GM19324 (cell line): ENCODE measurements around the gene SLC31A2.
A peak's percentile ranks its signal among the peaks of the same experiment; 100 is the strongest.
"Not testable (repeated sequence)": the region's sequence is repeated elsewhere in the genome, so short reads cannot be mapped to it uniquely, and the experiment has no call there.

Source experiments
- ATAC-seq: cut with Tn5 transposase; IDR thresholded peaks from one replicate; pipeline ENCODE4 v1.9.1; 2021; ENCODE audit warnings: mild to moderate bottlenecking, moderate library complexity; ENCODE audit not compliant: unreplicated experiment, low FRiP score

The SLC31A2 gene

DNA sequence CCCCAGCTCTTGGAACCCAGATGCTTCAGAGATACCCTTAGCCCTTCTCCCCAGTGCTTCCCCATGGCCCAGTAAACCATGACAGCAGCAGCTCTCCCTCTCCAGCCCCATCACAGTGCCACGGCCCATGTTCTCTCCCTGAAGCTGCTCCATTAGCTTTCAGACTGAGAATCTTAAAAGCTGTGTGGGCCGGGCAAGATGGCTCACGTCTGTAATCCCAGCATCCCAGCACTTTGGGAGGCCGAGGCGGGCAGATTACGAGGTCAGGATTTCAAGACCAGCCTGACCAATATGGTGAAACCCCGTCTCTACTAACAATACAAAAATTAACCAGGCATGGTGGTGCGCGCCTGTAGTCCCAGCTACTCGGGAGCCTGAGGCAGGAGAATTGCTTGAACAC, 1.2 kb upstream of the SLC31A2 start:
- not testable (repeated sequence) for ATAC-seq

DNA sequence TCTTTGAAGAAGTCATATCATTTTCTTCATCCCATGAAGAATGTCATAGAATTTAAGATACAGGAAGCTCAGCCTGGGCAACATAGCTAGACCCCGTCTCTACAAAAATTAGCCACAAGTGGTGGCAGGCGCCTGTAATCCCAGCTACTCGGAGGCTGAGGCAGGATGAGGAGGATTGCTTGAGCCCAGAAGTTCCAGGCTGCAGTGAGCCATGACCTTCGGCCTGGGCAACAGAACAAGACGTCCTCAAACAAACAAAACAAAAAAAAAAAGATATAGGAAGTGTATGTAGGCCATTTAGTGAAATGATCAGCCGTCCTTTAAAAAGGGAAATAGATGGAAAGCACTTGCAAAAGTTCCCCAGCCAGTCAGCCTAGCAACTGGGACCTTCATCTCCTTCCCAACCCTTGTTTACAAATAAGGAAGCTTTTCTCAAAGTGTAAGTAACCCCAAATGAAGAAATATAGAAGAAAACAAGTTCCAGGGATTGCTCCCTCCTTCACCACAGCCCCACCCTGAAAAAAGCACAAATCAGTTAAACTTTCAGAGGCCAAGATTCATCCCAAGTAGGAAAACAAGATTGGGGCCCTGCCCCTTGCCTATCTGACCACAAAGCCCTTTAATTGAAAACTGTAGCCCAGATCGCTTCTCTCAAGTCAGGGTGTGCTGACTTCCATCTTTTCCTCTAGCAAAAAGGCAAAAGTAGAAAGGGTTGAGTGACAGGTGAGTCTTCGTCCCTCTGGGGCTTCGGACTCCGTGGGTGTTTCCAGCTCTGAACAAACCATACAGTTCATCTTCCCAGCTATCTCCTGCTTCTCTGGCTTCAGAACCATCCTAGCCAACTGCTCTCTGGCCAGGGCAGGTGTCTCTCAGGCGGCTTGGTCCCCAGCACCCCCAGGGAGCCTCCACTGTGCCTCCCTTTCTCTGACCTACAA, 1.2 kb downstream of the SLC31A2 start:
- no peak for ATAC-seq

- ATAC-seq, result no peak
Measured at GRCh38 chr9:113152699-113153098, 1.9 kb downstream of the SLC31A2 start.

DNA sequence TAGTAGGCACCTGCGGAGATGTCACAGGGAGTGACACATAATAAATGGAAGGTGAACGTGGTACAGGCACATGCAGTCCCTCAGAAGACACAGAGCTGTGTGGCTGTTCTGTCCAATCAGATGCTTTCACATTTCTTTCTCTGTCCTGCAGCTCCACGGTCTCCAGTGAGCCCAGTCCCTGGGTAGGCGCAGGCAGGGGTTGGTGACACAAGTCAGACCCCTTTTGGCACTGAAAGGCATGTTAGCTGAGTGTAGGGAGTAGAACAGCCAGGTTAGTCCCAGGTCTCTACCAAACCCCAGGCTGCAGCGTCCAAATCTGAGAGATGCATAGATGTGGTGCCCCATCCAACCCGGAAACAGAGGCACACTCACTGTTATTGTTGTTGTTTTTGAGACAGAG, 2.8 kb downstream of the SLC31A2 start:
- no peak for ATAC-seq

- ATAC-seq, result no peak
Measured at GRCh38 chr9:113154471-113154870, 3.7 kb downstream of the SLC31A2 start.

GRCh38 chr9:113154946-113155345, 4.1 kb downstream of the SLC31A2 start:
- no peak for ATAC-seq

- ATAC-seq, result no peak
Measured at GRCh38 chr9:113155911-113156588, 5.2 kb downstream of the SLC31A2 start.

- no peak for ATAC-seq
Measured at GRCh38 chr9:113156880-113157279, 6.1 kb downstream of the SLC31A2 start.

GRCh38 chr9:113158446-113158845, 7.6 kb downstream of the SLC31A2 start:
- ATAC-seq, result no peak

- ATAC-seq, result no peak
Measured at GRCh38 chr9:113160571-113160970, 9.8 kb downstream of the SLC31A2 start.

DNA sequence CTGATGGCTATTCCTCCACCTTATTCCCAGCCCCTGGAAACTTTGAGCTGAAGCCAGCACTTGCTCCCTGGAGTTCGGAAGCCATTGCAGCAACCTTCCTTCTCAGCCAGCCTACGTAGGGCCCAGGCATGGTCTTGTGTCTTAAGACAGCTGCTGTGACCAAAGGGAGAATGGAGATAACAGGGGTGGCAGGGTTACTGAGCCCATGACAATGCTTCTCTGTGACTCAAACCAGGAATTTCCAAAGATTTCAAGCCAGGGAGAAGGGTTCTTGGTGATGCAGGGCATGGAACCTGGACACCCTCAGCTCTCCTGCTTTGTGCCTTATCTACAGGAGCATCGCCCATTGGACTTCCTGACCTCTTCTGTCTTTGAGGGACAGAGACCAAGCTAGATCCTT, 12.2 kb downstream of the SLC31A2 start:
- no peak for ATAC-seq

DNA sequence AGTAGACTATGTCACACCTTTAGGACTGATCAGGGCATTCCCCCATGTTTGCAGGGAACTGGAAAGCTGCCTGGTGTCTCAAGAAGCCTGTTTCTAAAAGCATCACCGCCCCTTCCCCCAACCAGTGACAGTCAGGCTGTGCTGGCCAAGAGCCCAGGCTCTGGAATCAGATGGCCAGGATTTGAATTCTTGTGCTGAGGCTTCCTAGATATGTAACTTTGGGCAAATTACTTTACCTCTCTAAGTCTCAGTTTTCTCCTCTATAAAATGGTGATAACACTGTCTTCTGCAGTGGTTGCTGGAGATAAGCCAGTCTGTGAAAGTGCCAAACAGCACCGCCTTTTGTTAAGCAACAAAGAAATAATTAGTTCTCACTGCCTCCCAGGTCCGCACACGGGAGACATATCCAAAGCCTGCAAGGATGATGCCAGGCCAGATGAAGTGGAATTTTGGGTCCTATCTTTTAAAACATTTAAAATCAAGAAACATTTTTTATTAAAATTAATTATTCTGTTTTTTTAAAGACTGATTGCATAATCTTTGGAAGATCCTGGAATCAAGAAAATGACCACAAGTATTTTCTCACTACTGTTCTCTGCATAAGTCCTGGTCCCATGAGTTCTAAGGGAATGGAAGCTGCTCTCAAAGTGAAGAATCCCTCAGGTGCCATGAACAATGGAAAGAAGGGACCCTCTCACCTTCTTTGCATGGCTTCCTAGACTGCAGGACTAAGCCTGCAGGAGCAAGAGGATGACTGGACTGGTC, 13.9 kb downstream of the SLC31A2 start:
- no peak for ATAC-seq

DNA sequence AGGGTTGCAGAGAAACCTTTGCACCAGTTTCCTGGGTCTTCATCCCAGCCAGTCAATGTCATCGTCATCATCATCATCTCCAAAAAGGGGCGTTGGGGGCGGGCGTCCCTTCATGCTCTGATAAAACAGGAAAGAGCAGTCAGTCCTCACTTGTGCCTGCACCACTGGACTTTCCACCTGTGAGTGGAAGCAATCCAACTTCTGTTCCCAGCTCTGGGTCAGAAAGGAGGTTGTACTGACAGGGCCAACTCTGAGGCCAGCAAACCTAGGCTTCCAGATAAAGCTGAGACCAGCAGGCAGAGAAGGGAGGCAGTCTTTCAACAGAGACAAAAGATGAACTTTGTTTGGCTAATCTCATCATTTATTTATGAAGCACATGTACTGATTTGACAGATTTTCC, 15.2 kb downstream of the SLC31A2 start:
- no peak for ATAC-seq

DNA sequence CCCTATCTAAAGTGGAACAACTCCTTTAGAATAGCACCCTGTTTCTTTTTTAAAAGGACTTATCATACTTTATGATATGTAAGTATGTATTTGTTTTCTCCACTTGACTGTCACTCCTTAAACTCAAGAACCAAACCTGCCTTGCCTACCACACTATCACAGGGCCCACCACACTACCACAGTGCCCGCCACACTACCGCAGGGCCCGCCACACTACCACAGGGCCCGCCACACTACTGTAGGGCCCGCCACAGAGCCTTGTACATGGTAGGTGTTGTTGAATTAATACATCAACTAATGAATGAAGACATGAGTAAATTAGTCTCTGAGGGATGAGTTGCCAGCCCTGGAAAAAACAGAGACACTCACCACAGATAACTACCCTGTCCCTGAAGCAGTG, 18.0 kb downstream of the SLC31A2 start:
- ATAC-seq, result no peak

DNA sequence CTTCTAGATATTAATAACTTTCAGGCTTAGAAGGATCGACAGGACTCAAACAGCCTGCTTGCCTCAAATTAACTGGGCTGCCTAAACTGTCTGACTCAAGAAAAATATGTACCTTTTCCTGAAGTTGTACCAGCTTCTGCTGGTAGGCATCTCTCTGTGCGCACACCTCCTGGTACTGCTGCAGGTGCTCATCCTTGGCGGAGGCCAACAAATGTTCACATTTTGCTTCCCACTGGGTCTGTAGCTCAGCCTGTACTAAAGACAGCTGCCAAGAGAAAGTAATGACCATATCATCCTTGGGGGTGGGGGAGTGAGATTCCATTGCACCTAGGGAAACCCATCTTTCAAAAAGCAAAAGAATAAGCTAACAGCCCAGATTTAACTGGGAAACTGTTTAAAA, 22.5 kb downstream of the SLC31A2 start:
- ATAC-seq, result no peak

GRCh38 chr9:113176803-113177202, 26.0 kb downstream of the SLC31A2 start:
- no peak for ATAC-seq

DNA sequence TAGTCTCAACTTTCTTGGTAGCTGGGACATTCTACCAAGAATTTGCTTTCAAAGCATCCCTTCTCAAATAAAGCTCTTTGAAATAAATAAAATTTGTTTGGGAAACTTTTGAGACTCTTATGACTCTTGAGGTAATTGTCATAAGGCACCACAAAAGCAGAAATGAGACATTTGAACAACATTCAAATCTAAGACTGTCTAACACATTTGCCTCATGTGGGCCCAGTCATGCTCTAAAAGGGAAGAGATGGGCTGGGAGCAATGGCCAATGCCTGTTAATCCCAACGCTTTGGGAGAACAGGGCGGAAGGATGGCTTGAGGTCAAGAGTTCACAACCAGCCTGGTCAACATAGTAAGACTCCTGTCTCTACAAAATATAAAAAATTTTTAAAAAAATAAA, 26.4 kb downstream of the SLC31A2 start:
- ATAC-seq, result no peak

DNA sequence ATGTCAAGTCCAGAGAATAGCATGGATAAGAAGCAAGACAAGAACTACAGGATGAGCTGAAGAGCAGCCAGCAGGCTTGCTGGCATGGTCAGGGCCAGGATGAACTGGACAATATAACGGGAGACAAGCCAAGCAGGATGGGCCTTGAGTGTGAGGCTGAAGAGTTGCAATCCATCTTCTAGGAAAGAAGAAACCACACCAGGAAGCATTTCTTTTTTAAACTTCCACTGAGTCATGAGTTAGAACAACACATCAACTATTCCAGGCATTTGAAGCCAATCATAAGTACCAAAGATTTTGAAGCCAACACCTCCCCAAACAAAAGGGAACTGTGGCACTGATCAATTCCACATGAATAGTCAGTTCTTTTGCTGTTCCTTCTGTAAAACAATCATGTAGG, 27.3 kb downstream of the SLC31A2 start:
- no peak for ATAC-seq

GRCh38 chr9:113179839-113180238, 29.0 kb downstream of the SLC31A2 start:
- peak; percentile 49 for ATAC-seq

- no peak for ATAC-seq
Measured at GRCh38 chr9:113181165-113181564, 30.4 kb downstream of the SLC31A2 start.

DNA sequence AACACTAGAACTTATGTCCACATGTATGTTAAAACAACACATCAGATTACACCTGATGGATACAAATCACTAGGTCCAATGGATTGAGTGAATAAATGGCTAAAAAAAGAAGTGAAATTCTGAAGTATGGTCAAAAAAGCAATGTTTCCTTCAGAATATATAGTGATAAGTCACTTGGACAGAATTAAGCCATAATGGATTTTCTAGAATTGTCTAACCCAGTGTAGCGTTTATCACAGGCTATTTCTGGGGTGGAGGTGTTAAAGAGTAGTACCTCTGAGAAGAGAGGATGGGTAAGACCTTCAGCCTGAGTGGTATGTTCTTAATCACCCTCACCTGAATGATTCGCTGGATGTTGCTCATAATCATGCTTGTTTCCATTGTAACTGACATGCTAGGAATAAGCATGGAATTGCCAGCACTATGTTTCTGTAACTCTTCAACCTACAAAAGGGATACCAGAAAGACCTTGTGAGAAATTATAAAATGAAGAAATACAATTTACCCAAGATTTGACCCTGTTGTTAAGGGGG, 33.2 kb downstream of the SLC31A2 start:
- no peak for ATAC-seq
